Trophoblast cell (in vitro differentiated cells and primary cell): ENCODE measurements around the gene RPL36.

Experiments used
- DNase-seq, 2 donors: peaks; one replicate each; pipeline ENCODE4 v3.0.0-alpha.2; 2016
- H2AFZ ChIP-seq: 2 replicates; pipeline ENCODE4 v1.6.1; 2013; ENCODE audit warnings: low read length, moderate library complexity, mild to moderate bottlenecking; ENCODE audit not compliant: insufficient read depth, poor library complexity
- H2AK5ac ChIP-seq: 2 replicates; pipeline ENCODE4 v1.6.1; 2013; ENCODE audit warnings: mild to moderate bottlenecking, low read length
- H2BK120ac ChIP-seq: 2 replicates; pipeline ENCODE4 v1.6.1; 2013; ENCODE audit warnings: low read length, mild to moderate bottlenecking, moderate library complexity; ENCODE audit not compliant: insufficient read depth, poor library complexity
- H2BK12ac ChIP-seq: 2 replicates; pipeline ENCODE4 v1.6.1; 2013; ENCODE audit warnings: mild to moderate bottlenecking, low read length, moderate library complexity
- H2BK5ac ChIP-seq: 2 replicates; pipeline ENCODE4 v1.6.1; 2013; ENCODE audit warnings: low read length, low read depth, moderate library complexity, mild to moderate bottlenecking; ENCODE audit not compliant: poor library complexity
- H3K14ac ChIP-seq: 2 replicates; pipeline ENCODE4 v1.6.1; 2013; ENCODE audit warnings: mild to moderate bottlenecking, low read length
- H3K18ac ChIP-seq: 2 replicates; pipeline ENCODE4 v1.6.1; 2013; ENCODE audit warnings: mild to moderate bottlenecking, low read length
- H3K23ac ChIP-seq: 2 replicates; pipeline ENCODE4 v1.6.1; 2013; ENCODE audit warnings: low read length
- H3K27ac ChIP-seq: 2 replicates; pipeline ENCODE4 v1.5.1; 2013; ENCODE audit warnings: low read depth, mild to moderate bottlenecking, inconsistent platforms, low read length, moderate library complexity
- H3K27me3 ChIP-seq: 2 replicates; pipeline ENCODE4 v1.6.1; 2013; ENCODE audit warnings: inconsistent platforms, mild to moderate bottlenecking, low read length, moderate library complexity; ENCODE audit not compliant: insufficient read depth
- H3K36me3 ChIP-seq, 2 experiments: 1 replicate in 1 of 2; 2 replicates in 1 of 2; pipeline ENCODE4 v1.6.1; 2013; ENCODE audit warnings: low read length in 2 of 2, mild to moderate bottlenecking in 2 of 2, moderate library complexity in 1 of 2; ENCODE audit not compliant: insufficient read depth in 2 of 2, control insufficient read depth in 1 of 2
- H3K4ac ChIP-seq: 2 replicates; pipeline ENCODE4 v1.6.1; 2013; ENCODE audit warnings: low read depth, mild to moderate bottlenecking, low read length, moderate library complexity
- H3K4me1 ChIP-seq, 2 experiments: 1 replicate in 1 of 2; 2 replicates in 1 of 2; pipeline ENCODE4 v1.6.1; 2013; ENCODE audit warnings: low read length in 2 of 2, mild to moderate bottlenecking in 2 of 2, moderate library complexity in 1 of 2; ENCODE audit not compliant: insufficient read depth in 2 of 2, control insufficient read depth in 1 of 2
- H3K4me2 ChIP-seq: 2 replicates; pipeline ENCODE4 v1.6.1; 2013; ENCODE audit warnings: inconsistent platforms, mild to moderate bottlenecking, low read length, moderate library complexity
- H3K4me3 ChIP-seq: 2 replicates; pipeline ENCODE4 v1.5.1; 2013; ENCODE audit warnings: mild to moderate bottlenecking, low read depth, low read length, inconsistent platforms
- H3K79me1 ChIP-seq: one replicate; pipeline ENCODE4 v1.6.1; 2013; ENCODE audit warnings: low read length
- H3K79me2 ChIP-seq: 2 replicates; pipeline ENCODE4 v1.6.1; 2013; ENCODE audit warnings: low read length, mild to moderate bottlenecking; ENCODE audit not compliant: control insufficient read depth, insufficient read depth, poor library complexity
- H3K9ac ChIP-seq: 2 replicates; pipeline ENCODE4 v1.6.1; 2013; ENCODE audit warnings: mild to moderate bottlenecking, low read length
- H3K9me3 ChIP-seq: 2 replicates; pipeline ENCODE4 v1.6.1; 2013; ENCODE audit warnings: low read depth, mild to moderate bottlenecking, control low read depth, inconsistent platforms, low read length; ENCODE audit not compliant: insufficient read depth
- H4K12ac ChIP-seq: 2 replicates; pipeline ENCODE4 v1.6.1; 2013; ENCODE audit warnings: low read depth, mild to moderate bottlenecking, low read length, moderate library complexity
- H4K8ac ChIP-seq: 2 replicates; pipeline ENCODE4 v1.6.1; 2013; ENCODE audit warnings: low read depth, mild to moderate bottlenecking, low read length, moderate library complexity
- H4K91ac ChIP-seq: one replicate; pipeline ENCODE4 v1.6.1; 2013; ENCODE audit warnings: low read depth, mild to moderate bottlenecking, low read length, moderate library complexity
- WGBS: extraction: QIAGEN DNeasy Blood & Tissue Kit; methylation state at CpG from one replicate; pipeline ENCODE4 v1.1.7; 2013; ENCODE audit warnings: missing lambda C conversion rate; ENCODE audit not compliant: insufficient read length, insufficient coverage; ENCODE audit errors: extremely low coverage; 5-methylcytosine and 5-hydroxymethylcytosine counted together

The RPL36 gene

DNA sequence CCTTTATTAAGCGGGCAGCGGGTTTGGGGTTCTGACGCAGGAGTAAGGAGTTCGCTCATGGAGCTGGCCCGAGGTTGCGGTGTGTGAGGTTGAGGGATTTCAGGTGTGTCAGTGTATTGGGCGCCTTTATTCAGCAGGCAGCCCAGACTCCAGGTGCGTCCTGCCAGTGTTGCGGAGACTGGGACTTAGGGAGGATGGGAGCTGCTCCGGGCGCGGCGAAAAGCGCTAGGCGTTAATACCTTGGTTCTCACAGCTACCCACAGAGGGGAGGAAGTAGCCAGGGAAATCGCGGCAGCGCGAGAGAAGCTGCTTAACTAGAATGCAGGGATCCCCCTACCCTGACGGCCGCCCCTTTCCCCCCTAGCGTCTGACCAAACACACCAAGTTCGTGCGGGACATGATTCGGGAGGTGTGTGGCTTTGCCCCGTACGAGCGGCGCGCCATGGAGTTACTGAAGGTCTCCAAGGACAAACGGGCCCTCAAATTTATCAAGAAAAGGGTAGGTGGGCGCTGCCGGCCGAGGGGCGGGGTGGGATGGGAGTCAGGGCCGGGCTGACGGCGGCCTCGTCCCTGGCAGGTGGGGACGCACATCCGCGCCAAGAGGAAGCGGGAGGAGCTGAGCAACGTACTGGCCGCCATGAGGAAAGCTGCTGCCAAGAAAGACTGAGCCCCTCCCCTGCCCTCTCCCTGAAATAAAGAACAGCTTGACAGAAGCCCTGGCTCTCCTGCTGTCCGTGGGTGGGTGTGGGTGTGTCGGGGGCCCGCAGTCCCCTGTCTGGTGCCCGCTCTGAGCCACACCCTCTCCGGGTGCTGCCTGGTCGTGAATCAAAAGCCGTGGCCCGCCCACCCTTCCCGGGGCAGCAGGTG is 1.1 kb downstream of the RPL36 start:
- Histone ChIP-seq H3K79me2 (peaks cover 31% of the 10 kb centered on the region), H4K8ac (no peak overlapping the region), H3K4me2 (peak overlapping the region; percentile 59), H3K79me1 (peaks cover 9% of the 10 kb centered on the region), H3K4me3 (peak overlapping the region; percentile 92), H3K4ac (peak overlapping the region; percentile 99), H2AK5ac (peak overlapping the region; percentile 9), H3K36me3 (peaks cover 50 to 51% of the 10 kb centered on the region in 2 experiments), H4K12ac (peak overlapping the region; percentile 3), H3K27ac (no peak overlapping the region), H3K14ac (peak overlapping the region; percentile 99), H2AFZ (no peak overlapping the region), H3K23ac (no peak overlapping the region), H3K4me1 (peaks cover 10 to 15% of the 10 kb centered on the region in 2 experiments), H3K9me3 (no peaks in the 10 kb centered on the region), H2BK5ac (no peak overlapping the region), H2BK12ac (no peak overlapping the region), H3K18ac (peak overlapping the region; percentile 4), H4K91ac (peak overlapping the region; percentile 86), H3K9ac (peak overlapping the region; percentile 98), H3K27me3 (no peaks in the 10 kb centered on the region), H2BK120ac (no peak overlapping the region)
- no CpG with 5 or more reads among the region's 54 CpGs for WGBS
- DNase-seq, result peak in 1 of 2 donors; percentile 47

DNA sequence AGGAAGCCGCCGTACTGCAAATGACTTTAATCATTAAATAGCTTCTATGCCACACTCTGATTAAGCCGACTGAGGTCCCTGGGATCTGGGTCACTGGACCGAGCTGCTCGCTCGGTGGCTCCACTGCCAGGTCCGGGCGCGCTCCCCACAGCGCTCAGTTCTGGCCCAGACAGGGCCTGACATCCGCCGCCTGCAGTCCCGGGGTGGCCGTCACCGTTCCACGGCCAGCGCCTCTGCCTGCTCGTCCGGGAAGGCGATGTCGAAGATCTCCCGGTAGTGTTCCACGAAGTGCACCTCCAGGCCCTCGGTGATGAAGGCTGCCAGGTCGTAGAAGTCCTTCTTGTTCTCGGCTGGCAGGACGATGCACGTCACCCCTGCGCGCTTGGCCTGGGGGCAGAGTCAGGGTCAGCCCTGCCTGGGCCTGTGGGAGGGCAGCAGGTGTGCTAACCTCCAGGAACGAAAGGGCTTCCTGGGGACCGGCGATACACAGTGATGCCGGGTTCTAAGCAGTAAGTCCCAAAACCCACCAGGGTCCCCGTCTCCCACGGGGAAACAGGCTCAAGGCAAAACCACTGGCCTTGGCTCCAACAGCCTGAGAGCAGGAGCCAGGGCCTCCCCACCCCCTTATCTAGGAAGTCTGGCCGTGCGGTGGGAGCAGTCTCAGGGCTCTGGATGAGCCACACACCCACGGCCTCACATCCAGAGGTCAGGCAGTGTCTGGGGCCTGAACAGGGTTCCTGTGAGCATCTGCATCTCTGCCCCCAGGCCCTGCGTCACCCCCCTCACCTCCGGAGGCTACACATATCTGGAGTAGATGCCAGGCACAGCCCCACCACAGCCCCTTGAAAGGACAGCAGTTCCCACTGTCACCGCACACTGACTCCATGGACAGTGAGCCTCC is 2.0 kb downstream of the RPL36 start:
- H4K12ac ChIP-seq, result no peak overlapping the region
- no peak overlapping the region for H4K8ac ChIP-seq
- peaks cover 31% of the 10 kb centered on the region for H3K79me2 ChIP-seq
- no peak overlapping the region for H3K23ac ChIP-seq
- no peak overlapping the region for H3K14ac ChIP-seq
- H2BK12ac ChIP-seq, result no peak overlapping the region
- H2AFZ ChIP-seq, result no peak overlapping the region
- H2BK5ac ChIP-seq, result no peak overlapping the region
- DNase-seq, result no peak
- H3K79me1 ChIP-seq, result peaks cover 7% of the 10 kb centered on the region
- H3K9ac ChIP-seq, result peak overlapping the region; percentile 23
- peaks cover 58 to 60% of the 10 kb centered on the region in 2 experiments for H3K36me3 ChIP-seq
- no peak overlapping the region for H2AK5ac ChIP-seq
- H3K27ac ChIP-seq, result no peak overlapping the region
- WGBS, result no CpG with 5 or more reads among the region's 42 CpGs
- no peak overlapping the region for H4K91ac ChIP-seq
- H3K4me3 ChIP-seq, result peak overlapping the region; percentile 92
- peak overlapping the region; percentile 59 for H3K4me2 ChIP-seq
- no peaks in the 10 kb centered on the region for H3K9me3 ChIP-seq
- H3K4ac ChIP-seq, result peak overlapping the region; percentile 99
- H2BK120ac ChIP-seq, result no peak overlapping the region
- no peaks in the 10 kb centered on the region for H3K27me3 ChIP-seq
- no peak overlapping the region for H3K18ac ChIP-seq
- peaks cover 8 to 11% of the 10 kb centered on the region in 2 experiments for H3K4me1 ChIP-seq

DNA sequence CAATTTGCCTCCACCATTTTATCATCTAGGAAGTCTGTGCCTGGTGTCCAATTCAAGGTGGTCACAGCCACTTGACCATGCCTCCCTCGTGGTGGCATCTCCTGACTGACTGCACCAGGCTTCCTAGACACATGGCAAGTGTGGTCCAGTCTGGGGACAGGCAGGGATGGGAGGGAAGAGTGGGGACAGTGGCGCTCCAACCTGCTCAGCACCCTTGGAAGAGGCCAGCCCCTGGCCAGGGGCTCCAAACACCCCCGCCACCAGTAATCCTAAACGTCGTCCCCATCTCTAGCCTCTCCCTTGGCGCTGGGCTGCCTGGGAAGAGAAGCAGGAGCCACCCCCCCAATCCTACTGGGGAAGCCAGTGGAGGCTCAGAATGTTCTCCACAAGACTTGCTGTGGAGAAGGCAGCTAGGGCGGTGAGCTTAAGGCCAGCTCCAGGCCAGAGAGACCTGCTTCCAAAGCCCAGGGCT is 2.7 kb downstream of the RPL36 start:
- H4K91ac ChIP-seq, result no peak overlapping the region
- peaks cover 7% of the 10 kb centered on the region for H3K79me1 ChIP-seq
- H2AFZ ChIP-seq, result peak overlapping the region; percentile 3
- no peaks in the 10 kb centered on the region for H3K27me3 ChIP-seq
- H2BK5ac ChIP-seq, result no peak overlapping the region
- H2BK12ac ChIP-seq, result no peak overlapping the region
- H3K18ac ChIP-seq, result no peak overlapping the region
- H3K9me3 ChIP-seq, result no peaks in the 10 kb centered on the region
- H4K8ac ChIP-seq, result no peak overlapping the region
- no peak overlapping the region for H3K9ac ChIP-seq
- peaks cover 61 to 62% of the 10 kb centered on the region in 2 experiments for H3K36me3 ChIP-seq
- peak overlapping the region; percentile 99 for H3K4ac ChIP-seq
- H4K12ac ChIP-seq, result peak overlapping the region; percentile 26
- peaks cover 6 to 8% of the 10 kb centered on the region in 2 experiments for H3K4me1 ChIP-seq
- H3K14ac ChIP-seq, result no peak overlapping the region
- H2AK5ac ChIP-seq, result no peak overlapping the region
- no peak for DNase-seq
- no CpG with 5 or more reads among the region's 7 CpGs for WGBS
- H3K4me2 ChIP-seq, result no peak overlapping the region
- no peak overlapping the region for H3K4me3 ChIP-seq
- peaks cover 31% of the 10 kb centered on the region for H3K79me2 ChIP-seq
- no peak overlapping the region for H3K27ac ChIP-seq
- H3K23ac ChIP-seq, result no peak overlapping the region
- H2BK120ac ChIP-seq, result no peak overlapping the region
